SIG-M5 (cell line): ENCODE results near the gene CHRD.

ENCODE experiments used
- DNase-seq: peaks from one replicate; lab custom pipeline; 2025; lab: John Stamatoyannopoulos, UW

The CHRD gene

DNA sequence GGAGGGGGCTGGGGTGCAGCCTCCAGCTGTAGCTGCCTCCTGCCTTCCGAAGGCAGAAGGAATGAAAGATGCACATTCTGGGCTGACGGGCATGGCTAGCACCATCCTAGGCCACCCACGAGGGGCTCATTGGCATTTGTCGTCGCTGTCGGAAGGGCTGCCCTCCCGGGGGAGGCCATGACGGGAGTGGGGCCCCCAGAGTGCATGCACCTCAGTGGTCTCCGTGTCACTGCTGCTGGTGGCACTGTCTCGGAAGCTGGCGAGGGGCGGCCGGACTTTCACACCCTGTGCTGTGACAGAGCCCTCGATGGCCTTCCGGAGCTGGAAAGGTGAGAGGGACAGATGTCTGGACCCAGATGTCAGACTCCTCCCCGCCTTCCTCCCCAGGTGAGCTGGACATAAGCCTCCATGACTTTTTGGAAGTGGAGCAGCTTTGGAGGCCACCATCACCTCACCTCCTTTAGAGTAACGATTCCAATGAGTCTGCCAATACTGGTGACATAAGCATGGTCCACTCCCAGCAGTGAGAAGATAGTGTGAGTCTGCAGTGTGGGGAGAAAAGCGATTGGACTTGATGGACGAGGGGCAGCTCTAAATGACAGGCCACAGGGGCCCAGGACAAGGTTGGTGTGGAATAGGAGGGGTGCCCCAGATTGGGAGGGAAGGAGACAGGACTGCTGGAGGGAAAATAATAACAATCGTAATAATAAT, 33.2 kb upstream of the CHRD start:
- DNase-seq: no peak

- no peak for DNase-seq
Measured at GRCh38 chr3:184347321-184348056, 32.4 kb upstream of the CHRD start.

GRCh38 chr3:184348057-184348382, 31.8 kb upstream of the CHRD start:
- DNase-seq: no peak

- no peak for DNase-seq
Measured at GRCh38 chr3:184349563-184350470, 30.0 kb upstream of the CHRD start.

- no peak for DNase-seq
Measured at GRCh38 chr3:184350618-184351017, 29.2 kb upstream of the CHRD start.

- DNase-seq: no peak
Measured at GRCh38 chr3:184351511-184352148, 28.2 kb upstream of the CHRD start.

- no peak for DNase-seq
Measured at GRCh38 chr3:184352149-184352785, 27.6 kb upstream of the CHRD start.

- no peak for DNase-seq
Measured at GRCh38 chr3:184352897-184353545, 26.8 kb upstream of the CHRD start.

GRCh38 chr3:184353546-184353941, 26.3 kb upstream of the CHRD start:
- DNase-seq: no peak

GRCh38 chr3:184354121-184354728, 25.6 kb upstream of the CHRD start:
- no peak for DNase-seq

- DNase-seq: no peak
Measured at GRCh38 chr3:184354754-184355153, 25.1 kb upstream of the CHRD start.

DNA sequence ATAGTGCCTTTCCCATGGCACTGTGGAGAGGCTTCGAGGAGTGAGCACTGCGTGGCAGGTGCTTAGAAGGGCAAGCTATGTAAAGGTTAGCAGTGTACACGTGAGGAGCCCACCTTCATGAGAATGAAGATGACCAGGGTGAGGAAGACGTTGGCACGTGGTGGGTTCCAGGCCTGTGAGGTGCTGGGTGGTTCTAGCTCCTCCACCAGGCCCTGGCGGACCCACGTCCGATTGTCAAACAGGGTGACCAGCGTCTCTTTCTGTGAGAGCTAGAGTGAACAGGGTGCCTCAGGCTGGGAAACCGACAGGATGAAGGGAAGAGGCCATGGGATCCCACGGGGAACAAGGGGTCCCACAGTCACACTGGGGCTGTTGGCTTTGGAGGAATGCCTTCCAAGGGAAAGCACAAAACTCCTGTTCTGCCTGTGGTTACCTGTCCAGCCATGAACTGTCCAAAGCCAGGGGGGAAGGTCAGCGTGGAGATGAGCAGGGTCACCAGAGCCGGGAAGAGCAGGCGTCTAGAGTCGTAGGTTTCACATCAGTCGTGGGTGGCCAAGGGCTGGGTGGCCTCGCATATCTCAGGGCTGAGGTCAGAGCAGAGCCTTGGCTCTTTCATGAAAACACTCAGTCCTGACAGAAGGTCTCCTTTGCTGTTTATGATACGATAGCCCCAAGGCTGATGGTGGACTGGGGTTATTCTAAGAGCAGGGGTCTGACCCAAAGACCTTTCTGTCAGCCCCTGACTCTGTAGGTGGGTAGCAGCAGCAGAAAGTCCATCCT, 24.4 kb upstream of the CHRD start:
- DNase-seq: no peak

DNA sequence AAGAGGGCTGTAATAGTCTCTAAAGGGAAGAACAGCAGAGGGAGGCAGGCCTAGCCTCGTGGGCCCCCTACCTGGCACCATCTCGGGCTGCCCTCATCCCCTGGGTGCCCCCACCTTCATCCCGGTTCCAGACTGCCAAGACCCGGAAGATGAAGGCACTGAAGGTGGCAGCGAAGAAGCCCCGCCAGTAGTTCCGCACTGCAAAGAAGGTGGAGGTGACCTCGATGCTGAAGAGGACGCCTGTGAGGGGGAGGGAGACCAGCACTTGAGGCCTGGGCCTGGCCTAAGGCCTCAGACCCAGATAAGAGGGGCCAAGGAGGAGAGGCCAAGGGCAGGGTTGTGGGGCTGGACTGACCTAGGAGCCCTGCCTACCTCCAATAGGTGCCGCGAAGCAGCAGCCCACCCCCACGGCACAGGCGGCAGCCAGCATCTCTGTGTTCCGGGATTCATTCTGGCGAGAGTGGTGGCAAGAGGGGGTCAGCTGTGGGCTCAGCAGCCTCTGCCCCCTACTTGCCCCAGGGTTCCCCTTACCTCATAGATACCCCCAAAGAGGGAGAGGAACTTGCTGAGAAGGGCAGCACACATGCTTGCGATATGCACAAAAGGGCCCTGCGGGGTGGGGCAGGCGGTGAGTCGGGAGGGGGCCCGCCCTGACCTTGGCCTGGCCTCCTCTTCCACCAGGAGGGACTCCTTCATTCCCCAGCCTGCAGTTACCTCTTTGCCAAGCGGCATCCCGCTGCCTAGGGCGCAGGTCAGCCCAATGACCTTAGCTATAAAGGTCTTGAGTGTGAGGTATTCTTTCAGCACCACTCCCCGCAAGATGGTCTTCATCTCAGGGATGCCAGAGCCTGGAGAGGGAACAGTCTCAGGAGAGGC, 22.4 kb upstream of the CHRD start:
- DNase-seq: no peak

DNA sequence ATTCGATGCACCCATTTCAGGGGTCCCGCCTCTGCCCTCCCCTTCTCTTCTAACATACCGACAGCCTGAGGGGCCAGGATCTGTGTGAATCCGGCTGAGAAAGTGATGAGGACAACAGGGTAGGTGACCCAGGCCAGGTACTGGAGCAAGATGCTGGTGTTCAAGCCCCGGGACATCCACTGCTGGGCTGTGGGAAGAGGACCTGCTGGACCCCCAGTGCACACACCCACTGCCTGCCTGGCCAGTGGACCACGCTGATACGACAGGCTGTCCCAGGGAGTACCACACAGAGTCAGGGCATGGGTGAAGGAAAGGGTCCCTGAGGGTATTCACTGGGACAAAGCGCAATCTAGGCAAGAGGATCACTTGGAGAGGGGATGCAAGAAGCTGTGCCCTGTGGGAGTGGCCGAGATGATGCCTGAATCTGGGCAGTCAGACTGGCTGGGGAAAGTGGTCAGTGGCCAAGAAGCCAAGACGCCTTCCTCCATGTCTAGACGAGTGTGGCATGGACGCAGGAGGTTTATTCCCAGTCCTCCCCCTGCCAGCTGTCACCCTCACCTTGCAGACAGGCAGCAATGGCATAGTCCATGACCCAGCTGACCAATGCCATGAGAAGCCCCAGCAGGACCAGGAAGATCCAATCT, 21.6 kb upstream of the CHRD start:
- DNase-seq: no peak

- DNase-seq: no peak
Measured at GRCh38 chr3:184358921-184359350, 20.9 kb upstream of the CHRD start.

DNA sequence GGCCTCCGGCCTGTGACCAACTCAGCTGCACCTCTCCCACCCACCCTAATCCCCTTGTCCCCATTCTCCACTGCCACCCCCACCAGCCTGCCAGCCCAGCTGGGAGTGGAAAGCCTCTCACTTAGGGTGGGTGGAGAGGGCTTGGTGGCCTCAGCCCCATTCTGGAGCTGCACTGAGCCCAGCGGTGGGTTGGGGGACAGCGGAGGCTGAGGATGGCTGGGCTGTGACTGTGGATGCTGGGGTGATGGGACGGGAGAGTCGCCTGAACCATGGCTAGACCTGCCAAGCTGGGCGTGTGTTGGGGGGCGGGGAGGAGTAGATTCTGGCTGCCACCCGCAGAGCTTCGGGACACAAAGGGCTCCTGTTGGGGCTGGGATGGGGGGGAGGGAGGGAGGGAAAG, 20.2 kb upstream of the CHRD start:
- no peak for DNase-seq

GRCh38 chr3:184360070-184360928, 19.6 kb upstream of the CHRD start:
- DNase-seq: no peak
